OCI-LY1 (cell line): ENCODE data around the gene TXNRD3.

ENCODE experiments used
- EZH2 ChIP-seq: fragments of 200-600 bp; sonication (generic), shearing (Covaris generic); IDR thresholded peaks from 2 replicates; pipeline ENCODE4 v1.8.0; 2017; ENCODE audit warnings: borderline replicate concordance, mixed run types, mild to moderate bottlenecking, antibody characterized with exemption, low read length, moderate library complexity, mixed read lengths
- TF ChIP-seq, protein P1 (sequence below): fragments of 200-600 bp; sonication (generic), shearing (Covaris generic); IDR thresholded peaks from 2 replicates; pipeline ENCODE4 v1.5.1; 2017; ENCODE audit warnings: mild to moderate bottlenecking, antibody characterized with exemption, low read length, moderate library complexity, mixed read lengths

- TF ChIP-seq, protein P1, sequence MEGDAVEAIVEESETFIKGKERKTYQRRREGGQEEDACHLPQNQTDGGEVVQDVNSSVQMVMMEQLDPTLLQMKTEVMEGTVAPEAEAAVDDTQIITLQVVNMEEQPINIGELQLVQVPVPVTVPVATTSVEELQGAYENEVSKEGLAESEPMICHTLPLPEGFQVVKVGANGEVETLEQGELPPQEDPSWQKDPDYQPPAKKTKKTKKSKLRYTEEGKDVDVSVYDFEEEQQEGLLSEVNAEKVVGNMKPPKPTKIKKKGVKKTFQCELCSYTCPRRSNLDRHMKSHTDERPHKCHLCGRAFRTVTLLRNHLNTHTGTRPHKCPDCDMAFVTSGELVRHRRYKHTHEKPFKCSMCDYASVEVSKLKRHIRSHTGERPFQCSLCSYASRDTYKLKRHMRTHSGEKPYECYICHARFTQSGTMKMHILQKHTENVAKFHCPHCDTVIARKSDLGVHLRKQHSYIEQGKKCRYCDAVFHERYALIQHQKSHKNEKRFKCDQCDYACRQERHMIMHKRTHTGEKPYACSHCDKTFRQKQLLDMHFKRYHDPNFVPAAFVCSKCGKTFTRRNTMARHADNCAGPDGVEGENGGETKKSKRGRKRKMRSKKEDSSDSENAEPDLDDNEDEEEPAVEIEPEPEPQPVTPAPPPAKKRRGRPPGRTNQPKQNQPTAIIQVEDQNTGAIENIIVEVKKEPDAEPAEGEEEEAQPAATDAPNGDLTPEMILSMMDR = no peak
- no peak for TF ChIP-seq EZH2
Measured at GRCh38 chr3:126668450-126669401, 13.8 kb upstream of the TXNRD3 start.
